ACHN (cell line): ENCODE measurements around the gene AXIN1.
"Not testable (repeated sequence)": the region's sequence is repeated elsewhere in the genome, so short reads cannot be mapped to it uniquely, and the experiment has no call there.

Experiments used
- DNase-seq: peaks from one replicate; pipeline ENCODE4 v3.0.0-alpha.2; 2015
- in situ Hi-C: cut with HindIII; loops from 2 replicates; pipeline ENCODE4 v1.10.0; 2017; ENCODE audit warnings: low sequenced_read_pairs, low pct_ligation_motif_present, low pct_unique_long_range_greater_than_20kb

The AXIN1 gene

GRCh38 chr16:264440-264951 is 88.0 kb downstream of the AXIN1 start:
- in situ Hi-C loops: no loop called here
- no peak for DNase-seq

GRCh38 chr16:263944-264343 is 88.6 kb downstream of the AXIN1 start:
- DNase-seq: no peak
- in situ Hi-C loops: no loop called here

DNA sequence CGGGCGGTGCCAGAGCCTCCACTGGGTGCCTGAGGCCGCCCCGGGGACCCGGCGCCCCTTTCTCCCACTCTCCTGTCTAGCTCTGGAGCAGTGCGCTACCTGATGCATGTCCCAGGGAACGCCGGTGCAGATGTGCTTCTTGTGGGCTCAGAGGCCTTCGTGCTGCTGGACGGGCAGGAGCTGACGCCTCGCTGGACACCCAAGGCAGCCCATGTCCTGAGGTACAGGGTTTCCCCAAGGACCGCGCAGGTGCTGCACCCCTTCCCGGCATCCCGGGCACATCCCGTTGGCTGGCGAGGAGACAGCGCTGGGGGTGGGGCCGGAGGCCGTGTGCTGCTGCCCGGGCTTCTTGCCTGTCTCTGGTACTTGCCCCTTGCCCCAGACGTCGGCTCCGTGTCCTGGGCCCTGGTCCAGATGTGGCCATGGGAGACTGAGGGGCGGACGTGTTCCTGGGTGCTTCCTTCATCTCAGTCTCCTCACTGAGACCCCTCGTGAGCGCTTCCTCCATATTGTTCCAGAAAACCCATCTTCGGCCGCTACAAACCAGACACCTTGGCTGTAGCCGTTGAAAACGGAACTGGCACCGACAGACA is 89.2 kb downstream of the AXIN1 start:
- in situ Hi-C loops: no loop called here
- DNase-seq: no peak

DNA sequence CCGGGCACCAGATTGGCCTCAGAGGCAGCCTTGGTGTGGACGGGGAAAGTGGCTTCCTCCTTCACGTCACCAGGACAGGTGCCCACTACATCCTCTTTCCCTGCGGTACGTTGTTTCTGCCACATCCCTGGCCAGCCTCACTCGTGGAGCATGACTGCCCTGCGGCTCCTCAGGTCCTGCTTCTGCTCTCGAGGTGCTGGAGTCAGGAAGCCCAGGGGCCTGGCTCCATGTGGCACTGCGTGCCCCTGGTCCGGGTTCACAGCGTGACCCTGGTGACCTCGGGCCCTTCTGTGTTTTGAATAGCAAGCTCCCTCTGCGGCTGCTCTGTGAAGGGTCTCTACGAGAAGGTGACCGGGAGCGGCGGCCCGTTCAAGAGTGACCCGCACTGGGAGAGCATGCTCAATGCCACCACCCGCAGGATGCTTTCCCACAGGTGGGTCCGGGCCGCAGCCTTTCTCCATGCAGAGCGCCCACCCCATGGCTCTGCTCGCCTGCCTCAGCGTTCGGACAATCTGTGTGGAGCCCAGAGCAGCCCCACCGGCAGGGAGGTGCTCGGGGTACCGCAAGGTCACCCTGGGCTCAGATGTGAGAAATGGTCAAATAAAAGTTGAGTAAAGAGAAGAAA is 90.3 kb downstream of the AXIN1 start:
- in situ Hi-C loops: no loop called here
- DNase-seq: no peak

- in situ Hi-C loops: no loop called here
- no peak for DNase-seq
These were observed 91.4 kb downstream of the AXIN1 start for GRCh38 chr16:261031-261691.

DNA sequence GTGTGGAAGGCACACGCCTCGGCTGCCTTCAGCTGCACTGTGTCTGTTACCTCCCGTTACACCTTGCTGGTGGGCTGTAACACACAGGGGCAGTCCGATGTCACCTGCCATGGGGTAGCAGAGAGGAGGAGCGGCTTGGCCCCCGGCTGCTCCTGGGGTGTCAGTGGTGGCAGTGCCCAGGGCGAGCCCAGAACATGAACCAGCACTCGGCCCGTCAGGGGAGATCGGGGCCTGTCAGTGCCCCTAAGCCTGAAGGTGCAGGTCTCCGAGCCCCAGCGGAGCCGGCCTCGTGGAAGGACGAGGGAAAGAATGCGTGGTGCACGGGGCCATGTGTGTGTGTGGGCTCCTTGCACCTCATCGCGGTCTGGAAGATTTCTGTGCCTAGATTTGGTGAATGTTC is 92.2 kb downstream of the AXIN1 start:
- no peak for DNase-seq
- in situ Hi-C loops: no loop called here

DNA sequence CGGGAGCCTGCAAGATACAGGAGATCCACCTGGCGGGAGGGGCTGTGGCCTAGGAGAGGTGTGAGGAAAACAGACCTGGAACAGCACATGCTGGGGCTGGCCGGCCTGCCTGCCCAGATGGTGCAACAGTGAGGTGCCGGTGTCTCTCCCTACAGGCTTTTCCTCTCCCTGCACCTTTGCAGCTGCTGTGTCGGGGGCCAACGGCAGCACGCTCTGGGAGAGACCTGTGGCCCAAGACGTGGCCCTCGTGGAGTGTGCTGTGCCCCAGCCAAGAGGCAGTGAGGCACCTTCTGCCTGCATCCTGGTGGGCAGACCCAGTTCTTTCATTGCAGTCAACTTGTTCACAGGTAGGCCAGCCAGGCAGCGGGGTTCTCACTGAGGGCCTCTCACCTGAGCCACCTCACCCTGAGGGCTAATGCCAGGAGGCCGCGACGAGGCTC is 92.7 kb downstream of the AXIN1 start:
- in situ Hi-C loops: no loop called here
- DNase-seq: no peak

GRCh38 chr16:259226-259625 is 93.3 kb downstream of the AXIN1 start:
- in situ Hi-C loops: no loop called here
- DNase-seq: no peak

DNA sequence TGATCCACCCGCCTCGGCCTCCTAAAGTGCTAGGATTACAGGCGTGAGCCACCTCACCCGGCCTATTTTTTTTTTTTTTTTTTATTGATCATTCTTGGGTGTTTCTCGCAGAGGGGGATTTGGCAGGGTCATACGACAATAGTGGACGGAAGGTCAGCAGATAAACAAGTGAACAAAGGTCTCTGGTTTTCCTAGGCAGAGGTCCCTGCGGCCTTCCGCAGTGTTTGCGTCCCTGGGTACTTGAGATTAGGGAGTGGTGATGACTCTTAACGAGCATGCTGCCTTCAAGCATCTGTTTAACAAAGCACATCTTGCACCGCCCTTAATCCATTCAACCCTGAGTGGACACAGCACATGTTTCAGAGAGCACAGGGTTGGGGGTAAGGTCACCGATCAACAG is 94.4 kb downstream of the AXIN1 start:
- in situ Hi-C loops, DNase-seq: not testable (repeated sequence)

DNA sequence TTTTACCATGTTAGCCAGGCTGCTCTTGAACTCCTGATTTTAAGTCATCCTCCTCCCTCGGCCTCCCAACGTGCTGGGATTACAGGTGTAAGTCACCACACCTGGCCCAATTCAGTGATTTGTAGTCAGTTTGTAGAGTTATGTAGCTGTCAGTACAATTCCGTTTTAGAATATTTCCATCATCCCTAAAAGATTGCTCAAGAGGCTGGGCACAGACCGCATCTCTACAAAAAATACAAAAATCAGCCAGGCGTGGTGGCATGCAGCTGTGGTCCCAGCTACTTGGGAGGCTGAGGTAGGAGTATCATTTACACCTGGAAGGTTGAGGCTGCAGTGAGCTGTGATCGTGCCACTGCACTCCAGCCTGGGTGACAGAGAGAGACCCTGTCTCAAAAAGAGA is 97.3 kb downstream of the AXIN1 start:
- in situ Hi-C loops: no loop called here
- no peak for DNase-seq

DNA sequence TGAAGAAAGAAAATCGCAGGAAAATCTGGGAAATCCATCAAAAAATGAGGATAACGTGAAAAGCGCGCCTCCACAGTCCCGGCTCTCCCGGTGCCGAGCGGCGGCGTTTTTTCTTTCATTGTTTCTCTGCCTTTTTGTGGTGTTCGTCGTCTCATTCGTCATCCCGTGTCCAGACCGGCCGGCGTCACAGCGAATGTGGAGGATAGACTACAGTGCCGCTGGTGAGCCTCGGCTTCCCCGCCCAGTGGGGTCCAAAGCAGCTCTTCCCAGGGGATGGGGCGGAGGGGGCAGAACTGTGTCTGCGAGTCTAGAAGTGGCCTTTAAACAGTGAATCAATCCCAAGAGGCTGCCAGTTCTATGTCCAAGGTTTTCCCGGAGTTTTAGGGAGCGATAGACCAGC is 98.1 kb downstream of the AXIN1 start:
- in situ Hi-C loops: no loop called here
- DNase-seq: no peak

DNA sequence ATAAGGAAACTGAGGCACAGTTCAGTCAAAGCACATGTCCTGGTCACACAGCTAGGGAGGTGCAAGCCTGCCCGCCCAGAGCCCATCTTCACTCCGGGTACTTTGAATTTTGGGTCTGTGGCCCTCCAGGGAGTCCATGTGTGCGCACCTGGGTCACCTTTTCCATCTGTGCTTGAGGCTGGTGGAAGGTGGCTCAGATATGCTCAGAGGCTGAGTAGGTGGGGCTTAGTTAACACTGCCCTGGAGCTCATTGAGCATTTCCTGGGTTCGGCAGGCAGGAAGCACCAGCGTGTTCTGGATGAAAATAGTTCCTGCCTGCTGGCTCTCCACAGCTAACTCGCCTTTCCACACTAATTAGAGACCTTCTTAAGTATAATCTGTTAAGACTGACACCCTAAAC is 98.7 kb downstream of the AXIN1 start:
- in situ Hi-C loops: no loop called here

GRCh38 chr16:252366-253337 is 99.9 kb downstream of the AXIN1 start:
- DNase-seq: no peak
- in situ Hi-C loops: no loop called here

More for the DNA sequence above, 98.7 kb downstream of the AXIN1 start:
- DNase-seq: no peak

DNA sequence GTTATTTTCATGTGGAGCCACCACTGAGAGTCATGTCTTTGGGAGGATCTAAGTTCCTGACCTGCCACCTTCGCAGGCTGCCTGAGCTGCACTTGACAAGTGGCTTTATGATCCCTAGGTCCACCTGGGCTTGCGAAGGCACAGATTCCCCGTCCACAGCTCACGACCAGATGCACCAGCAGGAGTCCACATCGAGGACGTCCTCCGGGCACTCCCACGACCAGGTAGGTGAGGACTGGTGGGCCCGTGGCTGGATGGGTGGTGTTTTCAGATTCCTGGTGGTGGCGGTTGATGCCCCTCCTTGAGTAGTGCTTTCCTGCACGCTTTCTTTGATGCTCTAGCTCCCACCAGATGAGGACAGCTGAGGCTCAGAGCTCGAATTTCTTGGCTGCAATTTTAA is 103.1 kb downstream of the AXIN1 start:
- in situ Hi-C loops: no loop called here
- no peak for DNase-seq

GRCh38 chr16:247027-247426 is 105.5 kb downstream of the AXIN1 start:
- in situ Hi-C loops: no loop called here
- no peak for DNase-seq

DNA sequence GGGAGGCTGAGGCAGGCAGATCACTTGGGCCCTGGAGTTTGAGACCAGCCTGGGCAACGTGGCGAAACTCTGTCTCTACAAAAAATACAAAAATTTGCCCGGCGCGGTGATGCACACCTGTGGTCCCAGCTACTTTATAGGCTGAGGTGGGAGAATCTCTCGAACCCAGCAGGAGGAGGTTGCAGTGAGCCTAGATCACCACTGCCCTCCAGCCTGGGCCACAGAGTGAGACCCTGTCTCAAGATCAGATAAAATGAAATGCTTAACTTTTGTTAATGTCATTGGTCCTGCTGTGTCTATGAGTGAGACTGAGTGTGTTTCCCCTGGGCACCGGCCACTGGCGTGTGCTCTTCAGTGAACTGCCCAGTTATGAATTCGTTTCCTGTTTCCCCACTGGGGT is 107.4 kb downstream of the AXIN1 start:
- no peak for DNase-seq
- in situ Hi-C loops: no loop called here

DNA sequence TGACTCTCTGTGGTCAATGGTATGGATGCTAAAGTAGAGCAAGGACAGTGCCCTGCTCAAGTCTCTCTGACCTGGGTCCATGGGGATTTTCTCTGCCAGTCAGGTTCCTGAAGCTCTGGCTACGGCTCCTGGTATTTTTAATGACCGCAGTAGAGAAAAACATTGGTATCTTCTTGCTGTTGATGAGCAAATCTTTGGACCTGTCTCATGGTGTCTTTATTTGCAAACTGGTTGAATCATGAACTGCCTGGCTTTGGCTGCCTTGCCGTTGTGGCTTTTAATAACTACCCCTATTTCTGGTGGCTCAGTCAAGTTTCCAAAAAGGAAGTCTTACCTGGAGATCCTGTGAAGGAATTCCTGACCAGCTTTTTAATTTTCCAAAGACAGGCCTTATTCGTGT is 109.2 kb downstream of the AXIN1 start:
- DNase-seq: no peak
- in situ Hi-C loops: no loop called here

- in situ Hi-C loops: no loop called here
- no peak for DNase-seq
These were observed 110.2 kb downstream of the AXIN1 start for GRCh38 chr16:242281-242680.

GRCh38 chr16:240559-240958 is 112.0 kb downstream of the AXIN1 start:
- in situ Hi-C loops: no loop called here
- no peak for DNase-seq
